NOMO-1 treated with dmso at 0.1 percent for 144 hours (cell line): Measurements from ENCODE around the gene PODXL2.
"Not testable (repeated sequence)": the region's sequence is repeated elsewhere in the genome, so short reads cannot be mapped to it uniquely, and the experiment has no call there.

ENCODE experiments used
- DNase-seq: peaks from one replicate; lab custom pipeline; 2025; ENCODE audit not compliant: unreplicated experiment; lab: John Stamatoyannopoulos, UW

PODXL2 gene

DNA sequence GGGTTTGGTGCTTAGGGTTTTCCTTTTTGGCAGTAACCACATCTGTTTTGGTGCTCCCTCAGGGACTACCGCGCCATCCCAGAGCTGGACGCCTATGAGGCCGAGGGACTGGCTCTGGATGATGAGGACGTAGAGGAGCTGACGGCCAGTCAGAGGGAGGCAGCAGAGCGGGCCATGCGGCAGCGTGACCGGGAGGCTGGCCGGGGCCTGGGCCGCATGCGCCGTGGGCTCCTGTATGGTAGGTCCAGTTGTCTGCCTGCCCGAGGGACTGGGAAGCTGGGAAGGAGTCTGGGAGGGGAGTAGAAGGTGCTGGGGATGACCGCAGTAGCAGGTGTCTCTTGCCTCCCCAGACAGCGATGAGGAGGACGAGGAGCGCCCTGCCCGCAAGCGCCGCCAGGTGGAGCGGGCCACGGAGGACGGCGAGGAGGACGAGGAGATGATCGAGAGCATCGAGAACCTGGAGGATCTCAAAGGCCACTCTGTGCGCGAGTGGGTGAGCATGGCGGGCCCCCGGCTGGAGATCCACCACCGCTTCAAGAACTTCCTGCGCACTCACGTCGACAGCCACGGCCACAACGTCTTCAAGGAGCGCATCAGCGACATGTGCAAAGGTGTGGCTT, 24.3 kb upstream of the PODXL2 start:
- DNase-seq, result no peak

- DNase-seq, result not testable (repeated sequence)
These were observed 23.4 kb upstream of the PODXL2 start for GRCh38 chr3:127605547-127605946.

DNA sequence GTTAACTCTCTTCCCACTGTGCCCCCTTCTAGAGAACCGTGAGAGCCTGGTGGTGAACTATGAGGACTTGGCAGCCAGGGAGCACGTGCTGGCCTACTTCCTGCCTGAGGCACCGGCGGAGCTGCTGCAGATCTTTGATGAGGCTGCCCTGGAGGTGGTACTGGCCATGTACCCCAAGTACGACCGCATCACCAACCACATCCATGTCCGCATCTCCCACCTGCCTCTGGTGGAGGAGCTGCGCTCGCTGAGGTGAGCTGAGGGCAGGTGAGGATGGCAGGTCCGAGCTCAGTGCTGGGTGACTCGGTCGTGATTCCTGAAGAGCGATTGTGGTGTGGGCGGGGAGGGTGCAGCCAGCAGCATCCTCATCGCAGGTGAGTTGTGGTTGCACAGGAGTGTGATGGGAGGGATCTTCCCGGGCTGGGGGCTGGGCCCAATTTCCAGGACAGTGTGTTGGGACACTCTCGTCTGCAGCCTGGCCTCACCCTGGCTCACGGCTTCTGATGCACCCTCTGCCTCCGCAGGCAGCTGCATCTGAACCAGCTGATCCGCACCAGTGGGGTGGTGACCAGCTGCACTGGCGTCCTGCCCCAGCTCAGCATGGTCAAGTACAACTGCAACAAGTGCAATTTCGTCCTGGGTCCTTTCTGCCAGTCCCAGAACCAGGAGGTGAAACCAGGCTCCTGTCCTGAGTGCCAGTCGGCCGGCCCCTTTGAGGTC, 22.7 kb upstream of the PODXL2 start:
- no peak for DNase-seq

GRCh38 chr3:127606981-127607595, 21.9 kb upstream of the PODXL2 start:
- no peak for DNase-seq

- DNase-seq, result no peak
These were observed 21.2 kb upstream of the PODXL2 start for GRCh38 chr3:127607675-127608361.

DNA sequence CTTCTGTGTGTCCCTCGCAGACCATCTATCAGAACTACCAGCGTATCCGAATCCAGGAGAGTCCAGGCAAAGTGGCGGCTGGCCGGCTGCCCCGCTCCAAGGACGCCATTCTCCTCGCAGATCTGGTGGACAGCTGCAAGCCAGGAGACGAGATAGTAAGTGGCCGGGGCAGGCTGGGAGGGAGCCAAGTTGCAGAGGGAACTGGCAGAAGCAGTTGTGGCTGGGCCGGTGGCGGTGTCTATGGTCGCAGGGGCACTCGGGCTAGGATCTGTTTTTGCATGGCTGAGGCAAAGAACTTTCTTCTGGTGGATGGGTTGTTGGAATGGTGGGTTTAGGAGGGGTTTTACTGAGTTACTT, 20.6 kb upstream of the PODXL2 start:
- no peak for DNase-seq

DNA sequence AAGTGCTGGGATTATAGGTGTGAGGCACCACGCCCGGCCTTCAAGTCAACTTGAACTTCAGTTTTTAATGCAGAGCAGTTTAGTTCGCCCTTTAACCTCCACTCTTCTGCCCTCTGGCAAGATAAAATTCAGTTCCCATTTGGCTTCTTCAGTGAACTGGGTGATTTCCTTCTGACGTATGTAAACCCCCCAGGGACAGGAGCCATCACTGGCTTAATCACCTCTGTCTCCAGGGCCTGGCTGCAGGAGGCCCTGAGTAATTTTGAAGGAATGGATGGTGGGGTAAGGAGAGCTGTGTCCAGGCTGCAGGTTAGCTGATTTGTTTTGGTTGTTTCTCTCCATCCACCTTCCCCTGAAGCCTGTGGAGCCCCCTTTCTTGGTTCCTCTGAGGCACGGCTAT, 18.9 kb upstream of the PODXL2 start:
- no peak for DNase-seq

- DNase-seq, result no peak
These were observed 17.7 kb upstream of the PODXL2 start for GRCh38 chr3:127611251-127611650.

DNA sequence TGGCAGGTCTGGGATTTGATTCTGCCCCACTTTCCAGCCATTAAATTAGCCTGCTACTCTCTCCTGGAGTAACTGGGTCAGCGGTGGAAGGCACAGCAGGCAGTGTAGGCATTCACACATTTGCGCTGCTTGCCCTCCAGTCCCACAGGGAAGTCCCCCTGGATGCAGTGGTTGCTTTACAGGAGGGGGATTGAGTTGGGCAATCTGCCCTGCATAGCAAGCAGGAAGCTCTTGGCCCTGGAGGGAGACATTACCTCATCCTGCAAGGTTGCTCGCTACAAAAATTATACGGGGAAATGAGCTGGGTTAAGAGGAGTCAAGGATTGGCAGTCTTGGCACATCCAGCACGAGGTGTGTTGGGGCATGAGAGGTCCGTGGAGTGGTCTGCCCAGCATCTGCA, 16.0 kb upstream of the PODXL2 start:
- DNase-seq, result no peak

GRCh38 chr3:127613406-127613805, 15.6 kb upstream of the PODXL2 start:
- no peak for DNase-seq

DNA sequence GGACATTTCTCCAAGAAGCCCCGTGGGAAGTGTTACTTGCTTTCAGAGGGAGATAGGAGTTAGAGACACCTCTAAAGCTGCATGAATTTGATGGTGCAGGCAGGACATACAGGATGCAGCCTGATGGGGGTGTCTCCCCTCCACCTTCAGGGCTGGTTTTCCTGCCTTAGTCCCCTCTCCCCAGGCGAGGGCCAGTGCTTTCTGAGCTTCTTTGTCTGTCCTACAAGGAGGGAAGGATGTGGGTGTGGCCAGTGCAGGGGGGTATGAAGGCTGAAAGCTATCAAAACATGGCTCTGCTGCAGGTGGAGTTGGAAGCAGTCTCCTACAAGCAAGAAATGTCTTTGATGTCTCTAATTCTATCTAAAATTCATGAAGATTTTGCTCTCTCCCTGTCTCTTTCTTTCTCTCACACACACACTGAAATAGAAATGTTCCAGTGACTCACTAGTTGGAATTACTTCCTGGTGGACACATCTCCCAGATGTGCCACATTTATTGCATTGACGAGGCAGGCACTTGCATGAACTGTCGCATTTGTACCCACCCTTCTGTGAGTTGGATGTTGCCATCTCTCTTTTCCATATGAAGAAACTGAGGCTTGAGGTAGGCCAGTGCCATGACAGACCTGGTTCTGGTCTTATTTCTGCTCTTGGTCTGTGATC, 13.9 kb upstream of the PODXL2 start:
- DNase-seq, result no peak

DNA sequence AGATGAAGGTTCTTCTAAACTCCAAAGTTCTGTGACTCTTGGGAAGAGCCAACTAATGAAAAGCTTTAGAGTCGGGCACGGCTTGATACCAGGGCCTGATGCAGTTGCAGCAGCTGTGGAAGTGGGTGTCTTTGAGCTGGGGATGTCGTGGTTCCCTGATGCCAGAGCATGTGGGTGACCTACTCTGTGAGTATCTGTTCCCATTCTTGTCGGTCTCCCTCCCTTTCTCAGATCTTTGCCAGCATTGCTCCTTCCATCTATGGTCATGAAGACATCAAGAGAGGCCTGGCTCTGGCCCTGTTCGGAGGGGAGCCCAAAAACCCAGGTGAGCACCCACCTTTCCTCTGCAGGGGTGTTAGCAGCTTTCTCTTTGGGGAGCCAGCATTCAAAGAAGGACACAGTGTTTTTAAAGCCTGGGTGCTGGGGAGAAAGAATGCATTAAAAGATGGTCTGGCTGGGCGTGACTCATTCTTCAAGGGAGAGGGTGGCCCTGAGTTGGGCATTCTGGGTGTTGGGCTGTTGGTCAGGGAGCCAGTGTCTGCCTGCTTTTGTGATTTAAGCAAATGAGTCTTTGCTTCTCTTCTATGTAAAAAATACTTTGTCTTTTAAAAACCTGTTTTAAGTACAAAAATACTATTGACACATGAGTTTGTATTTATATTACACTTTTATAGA, 13.2 kb upstream of the PODXL2 start:
- no peak for DNase-seq

GRCh38 chr3:127616836-127617605, 12.0 kb upstream of the PODXL2 start:
- no peak for DNase-seq

DNA sequence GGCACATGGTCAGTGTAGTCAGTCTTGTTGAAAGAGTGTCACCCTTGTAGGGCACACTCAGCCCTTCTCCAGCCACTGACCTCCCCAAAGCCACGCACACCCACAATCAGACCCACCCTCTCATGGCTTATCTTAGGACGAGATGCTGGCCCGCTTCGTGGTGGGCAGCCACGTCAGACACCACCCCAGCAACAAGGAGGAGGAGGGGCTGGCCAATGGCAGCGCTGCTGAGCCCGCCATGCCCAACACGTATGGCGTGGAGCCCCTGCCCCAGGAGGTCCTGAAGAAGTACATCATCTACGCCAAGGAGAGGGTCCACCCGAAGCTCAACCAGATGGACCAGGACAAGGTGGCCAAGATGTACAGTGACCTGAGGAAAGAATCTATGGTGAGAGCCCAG, 10.1 kb upstream of the PODXL2 start:
- no peak for DNase-seq

GRCh38 chr3:127620637-127621375, 8.2 kb upstream of the PODXL2 start:
- DNase-seq, result no peak

- DNase-seq, result no peak
These were observed 7.0 kb upstream of the PODXL2 start for GRCh38 chr3:127622031-127622430.

DNA sequence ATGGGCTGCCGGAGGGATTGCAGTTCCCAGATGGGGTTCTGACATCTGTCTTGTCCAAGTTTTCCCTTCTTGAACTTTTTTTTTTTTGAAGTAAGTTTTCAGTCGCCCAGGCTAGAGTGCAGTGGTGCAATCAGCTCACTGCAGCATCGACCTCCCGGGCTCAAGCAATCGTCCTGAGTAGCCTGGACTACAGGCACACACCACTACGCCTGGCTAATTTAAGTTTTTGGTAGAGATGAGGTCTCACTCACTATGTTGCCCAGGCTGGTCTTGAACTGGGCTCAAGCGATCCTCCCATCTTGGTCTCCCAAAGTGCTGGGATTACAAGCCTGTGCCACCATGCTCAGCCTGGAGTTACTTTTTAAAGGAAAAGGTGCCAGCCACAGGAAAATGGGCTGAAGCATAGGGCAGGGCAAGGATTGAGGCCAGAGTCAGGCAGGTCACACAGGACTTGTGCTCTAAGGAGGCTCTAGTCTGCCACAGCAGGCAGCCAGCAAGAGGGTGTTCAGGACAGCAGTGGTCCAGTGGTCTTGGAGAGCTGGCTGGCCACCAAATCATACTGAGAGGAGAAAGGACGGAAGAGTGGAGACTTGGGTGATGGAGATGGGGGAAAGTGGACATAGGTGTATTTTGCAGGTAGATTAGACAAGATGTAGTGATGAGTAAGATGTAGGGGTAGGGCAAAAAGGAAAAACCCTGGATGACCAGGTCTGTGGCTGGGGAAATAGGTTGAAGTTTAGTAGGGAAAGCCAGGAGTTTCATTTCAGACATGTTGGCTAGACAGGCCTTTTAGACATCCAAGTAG, 6.0 kb upstream of the PODXL2 start:
- no peak for DNase-seq

GRCh38 chr3:127624063-127624462, 4.9 kb upstream of the PODXL2 start:
- DNase-seq, result no peak

DNA sequence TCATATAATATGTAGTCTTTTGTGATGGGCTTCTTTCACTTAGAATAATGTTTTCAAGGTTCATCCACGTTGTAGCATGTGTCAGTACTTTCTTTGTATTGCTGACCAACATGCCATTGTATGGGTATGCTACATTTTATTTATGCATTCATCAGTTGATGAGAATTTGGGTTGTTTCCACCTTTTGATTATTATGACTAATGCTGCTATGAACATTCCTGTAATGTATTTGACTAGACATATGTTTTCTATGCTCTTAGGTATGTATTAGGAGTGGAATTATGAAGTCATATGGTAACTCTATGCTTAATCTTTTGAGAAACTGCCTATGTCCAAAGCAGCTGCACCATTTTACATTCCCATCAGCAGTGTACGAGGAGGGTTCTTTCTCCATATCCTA, 3.2 kb upstream of the PODXL2 start:
- no peak for DNase-seq
